IMR-90 (cell line): Measurements from ENCODE around the gene IKBKE. TPM values are rescaled to one million over a fixed set of nuclear protein-coding genes. Genes with fewer than 3 reads are reported as not detected.

ENCODE experiments used
- ATAC-seq: fragments of 200-7000 bp; cut with Tn5 transposase; 2 replicates; pipeline ENCODE4 v1.9.1; 2020; ENCODE audit warnings: low read depth, mild to moderate bottlenecking, moderate library complexity
- BruUV-seq: library from RNA; stranded (reverse); fragments of 400-500 nt; replicated peaks from 2 replicates; lab custom pipeline; 2021; lab: Mats Ljungman, UMichigan
- CTCF ChIA-PET: fragments of 300-600 bp; formaldehyde crosslinking; extraction: SDS; loops from one replicate; lab custom pipeline; 2021; ENCODE audit warnings: antibody characterized with exemption; lab: Yijun Ruan, JAX
- POLR2A ChIA-PET: fragments of 300-600 bp; sonication (Branson Sonifier 250); formaldehyde crosslinking; loops from one replicate; lab custom pipeline; 2022; ENCODE audit warnings: antibody characterized with exemption; ENCODE audit not compliant: unreplicated experiment; lab: Charles Lee
- DNase-seq: peaks from one replicate; pipeline ENCODE4 v3.0.0; 2013
- H2AFZ ChIP-seq: replicated peaks from 2 replicates; pipeline ENCODE3; 2013; ENCODE audit warnings: low read length, mild to moderate bottlenecking; ENCODE audit not compliant: poor library complexity
- H2AK5ac ChIP-seq: 2 replicates; pipeline ENCODE4 v1.6.1; 2013; ENCODE audit warnings: low read depth, low read length, inconsistent platforms
- H2AK9ac ChIP-seq: replicated peaks from 2 replicates; pipeline ENCODE3; 2013; ENCODE audit warnings: mild to moderate bottlenecking, low read depth, low read length, moderate library complexity; ENCODE audit not compliant: poor library complexity
- H2BK120ac ChIP-seq: 2 replicates; pipeline ENCODE4 v1.6.1; 2013; ENCODE audit warnings: low read depth, low read length, inconsistent platforms
- H2BK15ac ChIP-seq: 3 replicates; pipeline ENCODE4 v1.6.1; 2013; ENCODE audit warnings: low read depth, low read length, inconsistent platforms
- H2BK20ac ChIP-seq: 2 replicates; pipeline ENCODE4 v1.6.1; 2013; ENCODE audit warnings: low read depth, mild to moderate bottlenecking, inconsistent platforms, low read length, moderate library complexity
- H2BK5ac ChIP-seq: 2 replicates; pipeline ENCODE4 v1.6.1; 2013; ENCODE audit warnings: mild to moderate bottlenecking, low read depth, low read length, inconsistent platforms; ENCODE audit not compliant: poor library complexity, severe bottlenecking
- H3K14ac ChIP-seq: replicated peaks from 2 replicates; pipeline ENCODE4 v1.6.1; 2013; ENCODE audit warnings: low read depth, low read length, inconsistent platforms
- H3K18ac ChIP-seq: 2 replicates; pipeline ENCODE4 v1.6.1; 2013; ENCODE audit warnings: low read depth, low read length, control low read depth
- H3K23ac ChIP-seq: 2 replicates; pipeline ENCODE4 v1.6.1; 2013; ENCODE audit warnings: low read depth, low read length, inconsistent platforms
- H3K27ac ChIP-seq: 2 replicates; pipeline ENCODE4 v1.5.1; 2013; ENCODE audit warnings: mild to moderate bottlenecking, control low read depth, low read length; ENCODE audit not compliant: insufficient read depth
- H3K27me3 ChIP-seq: 2 replicates; pipeline ENCODE4 v1.6.1; 2013; ENCODE audit warnings: low read length; ENCODE audit not compliant: control insufficient read depth, insufficient read depth
- H3K36me3 ChIP-seq: 2 replicates; pipeline ENCODE4 v1.6.1; 2013; ENCODE audit warnings: low read length, mixed read lengths; ENCODE audit not compliant: control insufficient read depth, insufficient read depth
- H3K4ac ChIP-seq: 2 replicates; pipeline ENCODE4 v1.6.1; 2013; ENCODE audit warnings: low read depth, low read length, inconsistent platforms
- H3K4me1 ChIP-seq: 2 replicates; pipeline ENCODE4 v1.6.1; 2013; ENCODE audit warnings: low read length, mixed read lengths; ENCODE audit not compliant: control insufficient read depth, insufficient read depth
- H3K4me2 ChIP-seq: 2 replicates; pipeline ENCODE4 v1.6.1; 2013; ENCODE audit warnings: low read depth, mild to moderate bottlenecking, control low read depth, low read length, moderate library complexity
- H3K4me3 ChIP-seq: 2 replicates; pipeline ENCODE4 v1.5.1; 2013; ENCODE audit warnings: low read depth, mild to moderate bottlenecking, control low read depth, low read length, moderate library complexity; ENCODE audit not compliant: insufficient read depth
- H3K56ac ChIP-seq: 2 replicates; pipeline ENCODE4 v1.6.1; 2013; ENCODE audit warnings: low read length, inconsistent platforms; ENCODE audit not compliant: insufficient read depth; ENCODE audit errors: extremely low read depth
- H3K79me1 ChIP-seq, 2 experiments: 2 replicates each; pipeline ENCODE4 v1.6.1; 2013; ENCODE audit warnings: low read length in 2 of 2, inconsistent platforms in 1 of 2, low read depth in 1 of 2
- H3K9ac ChIP-seq: 2 replicates; pipeline ENCODE4 v1.6.1; 2013; ENCODE audit warnings: low read depth, low read length, control low read depth
- H3K9me1 ChIP-seq: 2 replicates; pipeline ENCODE4 v1.6.1; 2013; ENCODE audit warnings: low read length, inconsistent platforms; ENCODE audit not compliant: insufficient read depth
- H3K9me3 ChIP-seq: 2 replicates; pipeline ENCODE4 v1.6.1; 2013; ENCODE audit warnings: low read length; ENCODE audit not compliant: control insufficient read depth, insufficient read depth
- H4K20me1 ChIP-seq: 2 replicates; pipeline ENCODE4 v1.6.1; 2013; ENCODE audit warnings: low read length, inconsistent platforms; ENCODE audit not compliant: insufficient read depth
- H4K5ac ChIP-seq: 2 replicates; pipeline ENCODE4 v1.6.1; 2013; ENCODE audit warnings: mild to moderate bottlenecking, low read depth, low read length, control low read depth
- H4K8ac ChIP-seq, 2 experiments: 2 replicates each; pipeline ENCODE4 v1.6.1; 2013; ENCODE audit warnings: low read depth in 2 of 2, low read length in 2 of 2, control low read depth in 1 of 2, inconsistent platforms in 1 of 2
- H4K91ac ChIP-seq: 2 replicates; pipeline ENCODE4 v1.6.1; 2013; ENCODE audit warnings: low read depth, low read length, inconsistent platforms; ENCODE audit not compliant: insufficient read depth
- BHLHE40 ChIP-seq: fragments of 150-350 bp; IDR thresholded peaks from 2 replicates; pipeline ENCODE4 v1.6.1; 2016; ENCODE audit warnings: mild to moderate bottlenecking, low read depth, low read length
- CEBPB ChIP-seq: IDR thresholded peaks from 2 replicates; pipeline ENCODE4 v1.6.1; 2012; ENCODE audit warnings: low read depth, low read length, improper control_type of control experiment
- CHD1 ChIP-seq: IDR thresholded peaks from 2 replicates; pipeline ENCODE4 v1.6.1; 2012; ENCODE audit warnings: low read depth, low read length, improper control_type of control experiment
- ELK1 ChIP-seq: fragments of 150-350 bp; IDR thresholded peaks from 2 replicates; pipeline ENCODE4 v1.6.1; 2016; ENCODE audit warnings: low read depth, mild to moderate bottlenecking, low read length, moderate library complexity, borderline replicate concordance
- FOS ChIP-seq: fragments of 150-350 bp; IDR thresholded peaks from 2 replicates; pipeline ENCODE4 v1.6.1; 2016; ENCODE audit warnings: low read depth, low read length
- MAFK ChIP-seq: IDR thresholded peaks from 2 replicates; pipeline ENCODE4 v1.6.1; 2012; ENCODE audit warnings: low read depth, low read length, improper control_type of control experiment
- MAZ ChIP-seq: IDR thresholded peaks from 2 replicates; pipeline ENCODE4 v1.6.1; 2012; ENCODE audit warnings: low read depth, mild to moderate bottlenecking, low read length, improper control_type of control experiment, moderate library complexity, borderline replicate concordance
- MXI1 ChIP-seq: IDR thresholded peaks from 2 replicates; pipeline ENCODE4 v1.6.1; 2012; ENCODE audit warnings: low read depth, mild to moderate bottlenecking, low read length, moderate library complexity, borderline replicate concordance
- NFE2L2 ChIP-seq: fragments of 150-350 bp; IDR thresholded peaks from 2 replicates; pipeline ENCODE4 v1.6.1; 2016; ENCODE audit warnings: low read depth, mild to moderate bottlenecking, low read length
- POLR2A ChIP-seq: IDR thresholded peaks from 2 replicates; pipeline ENCODE4 v1.6.1; 2012; ENCODE audit warnings: mild to moderate bottlenecking, low read depth, low read length
- RAD21 ChIP-seq: IDR thresholded peaks from 2 replicates; pipeline ENCODE4 v1.6.1; 2012; ENCODE audit warnings: low read length, improper control_type of control experiment
- RCOR1 ChIP-seq: IDR thresholded peaks from 2 replicates; pipeline ENCODE4 v1.6.1; 2012; ENCODE audit warnings: mild to moderate bottlenecking, low read length, improper control_type of control experiment; ENCODE audit not compliant: insufficient replicate concordance
- RFX5 ChIP-seq: IDR thresholded peaks from 2 replicates; pipeline ENCODE4 v1.8.0; 2012; ENCODE audit warnings: low read depth, mild to moderate bottlenecking, low read length, moderate library complexity
- SMC3 ChIP-seq: fragments of 150-350 bp; IDR thresholded peaks from 2 replicates; pipeline ENCODE4 v1.6.1; 2016; ENCODE audit warnings: low read depth, mild to moderate bottlenecking, antibody characterized with exemption, low read length, moderate library complexity
- USF2 ChIP-seq: fragments of 150-350 bp; IDR thresholded peaks from 2 replicates; pipeline ENCODE4 v1.6.1; 2017; ENCODE audit warnings: mild to moderate bottlenecking, antibody characterized with exemption, low read length, low read depth
- WGBS, 2 experiments: methylation state at CpG; one replicate each; pipeline versions ENCODE4 v1.1.5 to v1.1.7; 2013; ENCODE audit warnings: missing lambda C conversion rate in 2 of 2; ENCODE audit not compliant: insufficient read length in 1 of 2; ENCODE audit errors: extremely low coverage in 2 of 2; 5-methylcytosine and 5-hydroxymethylcytosine counted together
- dilution Hi-C: fragments of 300-500 bp; cut with HindIII; formaldehyde crosslinking; loops from one replicate; pipeline ENCODE4 v1.14.3; 2018; ENCODE audit warnings: low sequenced_read_pairs; ENCODE audit not compliant: unreplicated experiment
- in situ Hi-C: fragments of 300-500 bp; cut with MboI; formaldehyde crosslinking; loops from 3 replicates; pipeline ENCODE4 v1.14.3; 2019; ENCODE audit warnings: low sequenced_read_pairs, inconsistent platforms, mixed read lengths
- intact Hi-C: fragments of 100-400 bp; cut with micrococcal nuclease; formaldehyde crosslinking; loops from 2 replicates; pipeline ENCODE4 v1.10.0; 2022
- polyA plus RNA-seq, 3 experiments: library from polyadenylated mRNA; depleted of rRNA; stranded (reverse); fragments of >200 nt; gene quantifications; 2 replicates each; pipeline ENCODE4 v1.2.3, GENCODE V29; 2012; ENCODE audit warnings: low replicate concordance in 1 of 3
- total RNA-seq: library from RNA; depleted of rRNA; stranded (reverse); fragments of >200 nt; gene quantifications from 2 replicates; pipeline ENCODE4 v1.2.3, GENCODE V29; 2012
- TF ChIP-seq, protein P1 (sequence below): conservative IDR thresholded peaks from 2 replicates; pipeline ENCODE4 v1.5.1; 2012; ENCODE audit warnings: mild to moderate bottlenecking, low read depth, low read length, improper control_type of control experiment

Gene IKBKE
- total and polyA plus RNA-seq, 2 of the 4 experiments (the other 2 are of a cell fraction): 20.3 to 24.0 TPM

- no peak overlapping the region for H2AK5ac ChIP-seq
- no peak overlapping the region for H4K8ac ChIP-seq
- no peak overlapping the region for H3K27ac ChIP-seq
- no peaks in the 10 kb centered on the region; the same call in 1 of the 2 replicates for H4K20me1 ChIP-seq
- no peak overlapping the region for H2BK5ac ChIP-seq
- H3K9ac ChIP-seq: no peak overlapping the region
- H3K4me3 ChIP-seq: no peak overlapping the region
- H3K23ac ChIP-seq: no peak overlapping the region
- ChIA-PET CTCF (no interaction called here), POLR2A (no interaction called here)
- no peaks in the 10 kb centered on the region for H3K9me3 ChIP-seq
- BruUV-seq: no TSS peak
- no peak overlapping the region for H2BK15ac ChIP-seq
- in situ Hi-C loops: no loop called here
- DNase-seq: no peak
- TF ChIP-seq CHD1 (no peak), RFX5 (no peak), RCOR1 (no peak), ELK1 (no peak), MXI1 (no peak), MAZ (no peak), SMC3 (no peak), RAD21 (no peak), MAFK (no peak), BHLHE40 (no peak), USF2 (no peak), FOS (no peak), POLR2A (no peak), CEBPB (no peak), NFE2L2 (no peak)
- TF ChIP-seq, protein P1, sequence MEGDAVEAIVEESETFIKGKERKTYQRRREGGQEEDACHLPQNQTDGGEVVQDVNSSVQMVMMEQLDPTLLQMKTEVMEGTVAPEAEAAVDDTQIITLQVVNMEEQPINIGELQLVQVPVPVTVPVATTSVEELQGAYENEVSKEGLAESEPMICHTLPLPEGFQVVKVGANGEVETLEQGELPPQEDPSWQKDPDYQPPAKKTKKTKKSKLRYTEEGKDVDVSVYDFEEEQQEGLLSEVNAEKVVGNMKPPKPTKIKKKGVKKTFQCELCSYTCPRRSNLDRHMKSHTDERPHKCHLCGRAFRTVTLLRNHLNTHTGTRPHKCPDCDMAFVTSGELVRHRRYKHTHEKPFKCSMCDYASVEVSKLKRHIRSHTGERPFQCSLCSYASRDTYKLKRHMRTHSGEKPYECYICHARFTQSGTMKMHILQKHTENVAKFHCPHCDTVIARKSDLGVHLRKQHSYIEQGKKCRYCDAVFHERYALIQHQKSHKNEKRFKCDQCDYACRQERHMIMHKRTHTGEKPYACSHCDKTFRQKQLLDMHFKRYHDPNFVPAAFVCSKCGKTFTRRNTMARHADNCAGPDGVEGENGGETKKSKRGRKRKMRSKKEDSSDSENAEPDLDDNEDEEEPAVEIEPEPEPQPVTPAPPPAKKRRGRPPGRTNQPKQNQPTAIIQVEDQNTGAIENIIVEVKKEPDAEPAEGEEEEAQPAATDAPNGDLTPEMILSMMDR: no peak
- no peak overlapping the region for H2BK20ac ChIP-seq
- no peak overlapping the region for H2AFZ ChIP-seq
- H3K18ac ChIP-seq: no peak overlapping the region
- H3K4me1 ChIP-seq: peaks cover 21% of the 10 kb centered on the region
- no peak for ATAC-seq
- H3K36me3 ChIP-seq: peaks cover 37% of the 10 kb centered on the region; the same call in 1 of the 2 replicates
- H2AK9ac ChIP-seq: no peak overlapping the region
- WGBS, 2 experiments: 93% methylated on average over 9 of the region's 14 CpGs; no CpG with 5 or more reads in 1 of the 2 experiments
- dilution Hi-C loops: no loop called here
- no peaks in the 10 kb centered on the region for H3K27me3 ChIP-seq
- H4K5ac ChIP-seq: no peak overlapping the region
- no peak overlapping the region for H3K4ac ChIP-seq
- peaks cover 14 to 24% of the 10 kb centered on the region in 2 experiments for H3K79me1 ChIP-seq
- H3K9me1 ChIP-seq: peaks cover 8% of the 10 kb centered on the region
- H3K14ac ChIP-seq: no peak overlapping the region
- no peak overlapping the region for H3K56ac ChIP-seq
- H3K4me2 ChIP-seq: no peak overlapping the region
- H2BK120ac ChIP-seq: no peak overlapping the region
- intact Hi-C loops: loop anchor here (10.0 kb wide), 1 partner anchor 508 kb away; no protein-coding TSS in a partner anchor
- no peak overlapping the region for H4K91ac ChIP-seq
Observed at GRCh38 chr1:206476591-206476990, 6.3 kb downstream of the IKBKE start.
